ENCODE measurements around the gene TMPRSS9. TPM values are rescaled to one million over a fixed set of nuclear protein-coding genes. Genes with fewer than 3 reads are reported as not detected.

Gene TMPRSS9
- polyA plus RNA-seq, 1 donor (not counting 4 experiments of a cell fraction or from before 2014, with no cell fraction given) = not detected

GRCh38 chr19:2325281-2326046 is 34.6 kb upstream of the TMPRSS9 start:
- no peaks in the 10 kb centered on the region for H3K9me3 ChIP-seq (ENCODE audit: control insufficient read depth, low read depth, low read length)
- H3K9me1 ChIP-seq (ENCODE audit: control insufficient read depth, extremely low read depth, insufficient read depth, low read length) = no peaks in the 10 kb centered on the region
- H3K4me2 ChIP-seq (ENCODE audit: control insufficient read depth, extremely low read depth, insufficient read depth, low read depth, low read length) = no peak overlapping the region
- no peaks in the 10 kb centered on the region for H4K20me1 ChIP-seq (ENCODE audit: control insufficient read depth, extremely low read depth, insufficient read depth, low read length)
- no peak overlapping the region for H2AFZ ChIP-seq (ENCODE audit: control insufficient read depth, low read length)
- FAIRE-seq = no peak
- H3K9ac ChIP-seq (ENCODE audit: control insufficient read depth, extremely low read depth, insufficient read depth, low read length) = no peak overlapping the region
- no peaks in the 10 kb centered on the region for H3K27me3 ChIP-seq (ENCODE audit: control insufficient read depth, extremely low read depth, insufficient read depth, low read length)
- peaks cover 12% of the 10 kb centered on the region for H3K4me1 ChIP-seq (ENCODE audit: control insufficient read depth, extremely low read depth, insufficient read depth, low read length)
- peaks cover 9 to 21% of the 10 kb centered on the region in 2 experiments for H3K36me3 ChIP-seq (ENCODE audit: control insufficient read depth in 2 of 2, extremely low read depth in 1 of 2, insufficient read depth in 2 of 2, low read length in 2 of 2)
- H3K79me2 ChIP-seq (ENCODE audit: control insufficient read depth, insufficient read depth, low read length) = peaks cover 48% of the 10 kb centered on the region
- dilution Hi-C loops (cut with MboI; ENCODE audit: extremely low pct_ligation_motif_present, low sequenced_read_pairs) = no loop called here
- TF ChIP-seq CTCF (optimal IDR thresholded peaks at IDR 0.05 in 1 of 3, IDR thresholded peaks at IDR 0.05 in 1 of 3, conservative IDR thresholded peaks at IDR 0.05 in 1 of 3; ENCODE audit: extremely low read depth in 1 of 3, insufficient read depth in 2 of 3, low read length in 3 of 3) (no peak), EZH2 (IDR thresholded peaks at IDR 0.05; ENCODE audit: low read length) (no peak)
- no peak for DNase-seq (ENCODE audit: low read depth, low spot score)
- H3K4me3 ChIP-seq (ENCODE audit: control insufficient read depth in 2 of 3, extremely low read depth in 1 of 3, insufficient read depth in 2 of 3, low read depth in 1 of 3, low read length in 3 of 3) = no peak overlapping the region
- no peak overlapping the region for H3K27ac ChIP-seq (ENCODE audit: control insufficient read depth, insufficient read depth, low read length)

GRCh38 chr19:2326699-2327360 is 33.2 kb upstream of the TMPRSS9 start:
- dilution Hi-C loops (cut with MboI; ENCODE audit: extremely low pct_ligation_motif_present, low sequenced_read_pairs) = no loop called here
- TF ChIP-seq CTCF (optimal IDR thresholded peaks at IDR 0.05 in 1 of 3, IDR thresholded peaks at IDR 0.05 in 1 of 3, conservative IDR thresholded peaks at IDR 0.05 in 1 of 3; ENCODE audit: extremely low read depth in 1 of 3, insufficient read depth in 2 of 3, low read length in 3 of 3) (no peak), EZH2 (IDR thresholded peaks at IDR 0.05; ENCODE audit: low read length) (no peak)
- H3K4me2 ChIP-seq (ENCODE audit: control insufficient read depth, extremely low read depth, insufficient read depth, low read depth, low read length) = peak overlapping the region; percentile 95
- H3K27me3 ChIP-seq (ENCODE audit: control insufficient read depth, extremely low read depth, insufficient read depth, low read length) = no peaks in the 10 kb centered on the region
- H2AFZ ChIP-seq (ENCODE audit: control insufficient read depth, low read length) = no peak overlapping the region
- H3K9me3 ChIP-seq (ENCODE audit: control insufficient read depth, low read depth, low read length) = no peaks in the 10 kb centered on the region
- peaks cover 12% of the 10 kb centered on the region for H3K4me1 ChIP-seq (ENCODE audit: control insufficient read depth, extremely low read depth, insufficient read depth, low read length)
- no peaks in the 10 kb centered on the region for H3K9me1 ChIP-seq (ENCODE audit: control insufficient read depth, extremely low read depth, insufficient read depth, low read length)
- H3K27ac ChIP-seq (ENCODE audit: control insufficient read depth, insufficient read depth, low read length) = peak overlapping the region; percentile 86
- FAIRE-seq = no peak
- no peak overlapping the region for H3K9ac ChIP-seq (ENCODE audit: control insufficient read depth, extremely low read depth, insufficient read depth, low read length)
- H4K20me1 ChIP-seq (ENCODE audit: control insufficient read depth, extremely low read depth, insufficient read depth, low read length) = peaks cover 3% of the 10 kb centered on the region
- no peak for DNase-seq (ENCODE audit: low read depth, low spot score)
- no peak overlapping the region for H3K4me3 ChIP-seq (ENCODE audit: control insufficient read depth in 2 of 3, extremely low read depth in 1 of 3, insufficient read depth in 2 of 3, low read depth in 1 of 3, low read length in 3 of 3)
- peaks cover 9 to 16% of the 10 kb centered on the region in 2 experiments for H3K36me3 ChIP-seq (ENCODE audit: control insufficient read depth in 2 of 2, extremely low read depth in 1 of 2, insufficient read depth in 2 of 2, low read length in 2 of 2)
- peaks cover 61% of the 10 kb centered on the region for H3K79me2 ChIP-seq (ENCODE audit: control insufficient read depth, insufficient read depth, low read length)
